ENCODE data around the gene CACNA1B.

Gene CACNA1B

DNA sequence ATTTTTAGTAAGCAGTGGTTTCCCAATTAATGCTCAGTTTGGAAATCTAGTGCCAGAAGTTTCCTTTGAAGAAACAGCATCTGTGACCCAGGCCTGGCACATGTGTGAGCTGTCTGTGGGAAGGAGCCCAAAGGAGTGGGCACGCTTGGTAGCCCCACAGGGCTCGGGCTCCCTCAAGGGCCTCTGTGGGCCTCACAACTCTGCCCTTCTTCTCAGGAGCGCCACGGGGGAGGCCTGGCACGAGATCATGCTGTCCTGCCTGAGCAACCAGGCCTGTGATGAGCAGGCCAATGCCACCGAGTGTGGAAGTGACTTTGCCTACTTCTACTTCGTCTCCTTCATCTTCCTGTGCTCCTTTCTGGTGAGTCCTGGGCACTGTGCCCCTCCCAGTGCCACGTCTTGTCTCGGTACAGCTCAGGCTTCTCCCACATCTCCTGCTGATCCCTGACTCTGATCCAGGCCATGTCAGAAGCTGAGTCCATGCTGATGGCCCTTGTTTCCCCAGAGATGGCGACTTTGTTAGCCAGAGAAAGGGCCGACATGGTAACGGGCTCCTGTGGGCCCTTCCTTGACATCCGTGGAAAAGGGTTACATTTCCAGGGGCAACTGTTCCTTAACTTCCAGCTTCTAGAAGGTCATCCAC, 200.4 kb downstream of the CACNA1B start:
- Histone ChIP-seq H3K4me2 (ENCODE audit: insufficient read depth, low read length) (no peak overlapping the region), H3K4me3 (ENCODE audit: low read depth in 1 of 2, low read length in 2 of 2) (no peak overlapping the region), H3K79me2 (ENCODE audit: insufficient read depth, low read length) (no peaks in the 10 kb centered on the region), H3K36me3 (ENCODE audit: insufficient read depth, low read length) (no peaks in the 10 kb centered on the region), H3K4me1 (ENCODE audit: insufficient read depth, low read length) (no peaks in the 10 kb centered on the region), H3K27me3 (ENCODE audit: insufficient read depth, low read length, poor library complexity) (no peaks in the 10 kb centered on the region), H3K9me3 (ENCODE audit: insufficient read depth, low read length, severe bottlenecking) (no peaks in the 10 kb centered on the region), H3K9ac (ENCODE audit: low read depth, low read length) (no peak overlapping the region), H4K20me1 (ENCODE audit: insufficient read depth, low read length) (no peaks in the 10 kb centered on the region), H3K27ac (ENCODE audit: low read length) (no peak overlapping the region), H2AFZ (ENCODE audit: low read depth, low read length) (no peak overlapping the region)
- no peak for TF ChIP-seq EZH2 (IDR thresholded peaks at IDR 0.05; ENCODE audit: borderline replicate concordance, low read depth, low read length, severe bottlenecking)
- TF ChIP-seq, protein P1, sequence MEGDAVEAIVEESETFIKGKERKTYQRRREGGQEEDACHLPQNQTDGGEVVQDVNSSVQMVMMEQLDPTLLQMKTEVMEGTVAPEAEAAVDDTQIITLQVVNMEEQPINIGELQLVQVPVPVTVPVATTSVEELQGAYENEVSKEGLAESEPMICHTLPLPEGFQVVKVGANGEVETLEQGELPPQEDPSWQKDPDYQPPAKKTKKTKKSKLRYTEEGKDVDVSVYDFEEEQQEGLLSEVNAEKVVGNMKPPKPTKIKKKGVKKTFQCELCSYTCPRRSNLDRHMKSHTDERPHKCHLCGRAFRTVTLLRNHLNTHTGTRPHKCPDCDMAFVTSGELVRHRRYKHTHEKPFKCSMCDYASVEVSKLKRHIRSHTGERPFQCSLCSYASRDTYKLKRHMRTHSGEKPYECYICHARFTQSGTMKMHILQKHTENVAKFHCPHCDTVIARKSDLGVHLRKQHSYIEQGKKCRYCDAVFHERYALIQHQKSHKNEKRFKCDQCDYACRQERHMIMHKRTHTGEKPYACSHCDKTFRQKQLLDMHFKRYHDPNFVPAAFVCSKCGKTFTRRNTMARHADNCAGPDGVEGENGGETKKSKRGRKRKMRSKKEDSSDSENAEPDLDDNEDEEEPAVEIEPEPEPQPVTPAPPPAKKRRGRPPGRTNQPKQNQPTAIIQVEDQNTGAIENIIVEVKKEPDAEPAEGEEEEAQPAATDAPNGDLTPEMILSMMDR (IDR thresholded peaks at IDR 0.05; ENCODE audit: borderline replicate concordance, extremely low read depth, low read length, poor library complexity, severe bottlenecking) = no peak
- DNase-seq (no peak), ATAC-seq (ENCODE audit: insufficient read depth, low read depth) (no peak)

DNA sequence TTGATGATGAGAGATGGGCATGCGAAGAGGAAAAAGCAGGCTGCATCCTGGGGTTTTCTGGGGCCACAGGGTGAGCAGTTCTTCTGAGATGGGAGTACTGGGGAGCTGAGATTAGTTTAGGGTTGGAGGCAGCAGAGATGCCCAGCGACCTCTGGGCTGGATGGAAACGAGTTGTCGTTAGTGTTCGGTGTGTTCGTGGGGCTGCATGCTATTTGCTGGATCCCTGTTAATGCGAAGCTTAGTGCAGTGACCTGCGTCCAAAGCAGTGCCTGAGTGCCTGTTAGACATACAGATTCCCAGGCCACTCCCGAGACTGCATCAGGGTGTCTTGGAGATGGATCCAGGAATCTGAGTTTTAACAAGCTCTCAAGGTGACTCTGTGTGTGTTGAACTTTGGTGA, 201.3 kb downstream of the CACNA1B start:
- no peak overlapping the region for H3K9ac ChIP-seq (ENCODE audit: low read depth, low read length)
- no peak overlapping the region for H3K27ac ChIP-seq (ENCODE audit: low read length)
- H3K9me3 ChIP-seq (ENCODE audit: insufficient read depth, low read length, severe bottlenecking) = no peaks in the 10 kb centered on the region
- ATAC-seq (ENCODE audit: insufficient read depth, low read depth) (no peak), DNase-seq (no peak)
- no peaks in the 10 kb centered on the region for H3K36me3 ChIP-seq (ENCODE audit: insufficient read depth, low read length)
- H3K4me3 ChIP-seq (ENCODE audit: low read depth in 1 of 2, low read length in 2 of 2) = no peak overlapping the region
- no peak overlapping the region for H3K4me2 ChIP-seq (ENCODE audit: insufficient read depth, low read length)
- no peaks in the 10 kb centered on the region for H3K27me3 ChIP-seq (ENCODE audit: insufficient read depth, low read length, poor library complexity)
- no peak overlapping the region for H2AFZ ChIP-seq (ENCODE audit: low read depth, low read length)
- TF ChIP-seq, protein P1 (IDR thresholded peaks at IDR 0.05; ENCODE audit: borderline replicate concordance, extremely low read depth, low read length, poor library complexity, severe bottlenecking) = no peak
- no peak for TF ChIP-seq EZH2 (IDR thresholded peaks at IDR 0.05; ENCODE audit: borderline replicate concordance, low read depth, low read length, severe bottlenecking)
- H3K79me2 ChIP-seq (ENCODE audit: insufficient read depth, low read length) = no peaks in the 10 kb centered on the region
- H3K4me1 ChIP-seq (ENCODE audit: insufficient read depth, low read length) = no peaks in the 10 kb centered on the region
- no peaks in the 10 kb centered on the region for H4K20me1 ChIP-seq (ENCODE audit: insufficient read depth, low read length)

DNA sequence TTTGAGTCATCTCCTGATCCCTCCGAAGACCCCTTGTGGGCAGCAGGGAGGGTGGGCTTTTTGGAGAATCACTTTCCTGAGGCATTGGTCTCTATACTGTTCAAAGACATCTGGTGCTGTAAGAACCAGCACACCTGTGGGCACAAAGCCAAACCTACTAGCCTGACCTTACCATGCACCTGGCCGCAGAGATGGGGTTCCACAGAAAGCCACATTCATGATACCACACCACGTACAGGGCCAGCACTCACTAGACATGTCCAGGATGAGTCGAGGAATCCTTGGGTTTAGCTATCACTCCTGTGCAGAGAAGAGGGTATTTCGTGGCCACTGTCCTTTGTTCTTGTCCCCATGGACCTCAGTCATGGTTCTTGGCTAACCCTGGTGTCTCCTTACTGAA, 203.4 kb downstream of the CACNA1B start:
- DNase-seq (no peak), ATAC-seq (ENCODE audit: insufficient read depth, low read depth) (no peak)
- no peaks in the 10 kb centered on the region for H3K79me2 ChIP-seq (ENCODE audit: insufficient read depth, low read length)
- no peak overlapping the region for H3K27ac ChIP-seq (ENCODE audit: low read length)
- H2AFZ ChIP-seq (ENCODE audit: low read depth, low read length) = no peak overlapping the region
- H3K9me3 ChIP-seq (ENCODE audit: insufficient read depth, low read length, severe bottlenecking) = peaks cover 5% of the 10 kb centered on the region
- TF ChIP-seq, protein P1 (IDR thresholded peaks at IDR 0.05; ENCODE audit: borderline replicate concordance, extremely low read depth, low read length, poor library complexity, severe bottlenecking) = no peak
- TF ChIP-seq EZH2 (IDR thresholded peaks at IDR 0.05; ENCODE audit: borderline replicate concordance, low read depth, low read length, severe bottlenecking) = no peak
- H3K4me3 ChIP-seq (ENCODE audit: low read depth in 1 of 2, low read length in 2 of 2) = no peak overlapping the region
- H4K20me1 ChIP-seq (ENCODE audit: insufficient read depth, low read length) = no peaks in the 10 kb centered on the region
- H3K4me2 ChIP-seq (ENCODE audit: insufficient read depth, low read length) = no peak overlapping the region
- no peaks in the 10 kb centered on the region for H3K4me1 ChIP-seq (ENCODE audit: insufficient read depth, low read length)
- no peaks in the 10 kb centered on the region for H3K27me3 ChIP-seq (ENCODE audit: insufficient read depth, low read length, poor library complexity)
- no peak overlapping the region for H3K9ac ChIP-seq (ENCODE audit: low read depth, low read length)
- no peaks in the 10 kb centered on the region for H3K36me3 ChIP-seq (ENCODE audit: insufficient read depth, low read length)
